Mucosa of stomach (tissue), 1 donor: Measurements from ENCODE around the gene DAZL.

ENCODE experiments used
- H3K27me3 ChIP-seq: one replicate; pipeline ENCODE4 v1.7.0; 2013; ENCODE audit warnings: mild to moderate bottlenecking, low read length; ENCODE audit not compliant: control insufficient read depth, insufficient read depth
- H3K36me3 ChIP-seq: one replicate; pipeline ENCODE4 v1.7.0; 2013; ENCODE audit warnings: low read length; ENCODE audit not compliant: control insufficient read depth, insufficient read depth
- H3K4me1 ChIP-seq: one replicate; pipeline ENCODE4 v1.7.0; 2013; ENCODE audit warnings: mild to moderate bottlenecking, low read length; ENCODE audit not compliant: control insufficient read depth, insufficient read depth
- H3K4me3 ChIP-seq: one replicate; pipeline ENCODE4 v1.7.0; 2013; ENCODE audit warnings: low read length
- H3K9ac ChIP-seq: one replicate; pipeline ENCODE4 v1.7.0; 2013; ENCODE audit warnings: mild to moderate bottlenecking, low read length, moderate library complexity
- H3K9me3 ChIP-seq: one replicate; pipeline ENCODE4 v1.7.0; 2013; ENCODE audit warnings: mild to moderate bottlenecking, low read length, moderate library complexity; ENCODE audit not compliant: control insufficient read depth
- donor health status: Pancreatic carcinoma.

The DAZL gene

GRCh38 chr3:16608816-16609215, 3.6 kb upstream of the DAZL start:
- Histone ChIP-seq H3K36me3 (no peaks in the 10 kb centered on the region), H3K4me3 (no peak overlapping the region), H3K9me3 (no peaks in the 10 kb centered on the region), H3K4me1 (no peaks in the 10 kb centered on the region), H3K9ac (no peak overlapping the region), H3K27me3 (no peaks in the 10 kb centered on the region)

- no peak overlapping the region for H3K4me3 ChIP-seq
These were observed 2.5 kb upstream of the DAZL start for GRCh38 chr3:16607718-16608117.

GRCh38 chr3:16606398-16606797, 1.2 kb upstream of the DAZL start:
- Histone ChIP-seq H3K4me1 (no peaks in the 10 kb centered on the region), H3K27me3 (no peaks in the 10 kb centered on the region), H3K9me3 (no peaks in the 10 kb centered on the region), H3K36me3 (no peaks in the 10 kb centered on the region), H3K9ac (no peak overlapping the region), H3K4me3 (no peak overlapping the region)

More at GRCh38 chr3:16607718-16608117, 2.5 kb upstream of the DAZL start:
- Histone ChIP-seq H3K9me3 (no peaks in the 10 kb centered on the region), H3K9ac (no peak overlapping the region), H3K4me1 (no peaks in the 10 kb centered on the region), H3K27me3 (no peaks in the 10 kb centered on the region), H3K36me3 (no peaks in the 10 kb centered on the region)

GRCh38 chr3:16605966-16606365, 743 bp upstream of the DAZL start:
- H3K4me3 ChIP-seq: no peak overlapping the region
- no peaks in the 10 kb centered on the region for H3K9me3 ChIP-seq
- no peak overlapping the region for H3K9ac ChIP-seq
- no peaks in the 10 kb centered on the region for H3K4me1 ChIP-seq
- no peaks in the 10 kb centered on the region for H3K36me3 ChIP-seq
- no peaks in the 10 kb centered on the region for H3K27me3 ChIP-seq

- H3K9ac ChIP-seq: no peak overlapping the region
- H3K4me1 ChIP-seq: no peaks in the 10 kb centered on the region
- H3K36me3 ChIP-seq: no peaks in the 10 kb centered on the region
- no peak overlapping the region for H3K4me3 ChIP-seq
- H3K9me3 ChIP-seq: no peaks in the 10 kb centered on the region
- no peaks in the 10 kb centered on the region for H3K27me3 ChIP-seq
These were observed 790 bp downstream of the DAZL start for GRCh38 chr3:16604433-16604832.

GRCh38 chr3:16601537-16602005, 3.7 kb downstream of the DAZL start:
- H3K4me3 ChIP-seq: no peak overlapping the region
- H3K36me3 ChIP-seq: no peaks in the 10 kb centered on the region
- no peaks in the 10 kb centered on the region for H3K4me1 ChIP-seq
- H3K9me3 ChIP-seq: no peaks in the 10 kb centered on the region
- no peaks in the 10 kb centered on the region for H3K27me3 ChIP-seq
- H3K9ac ChIP-seq: no peak overlapping the region

- Histone ChIP-seq H3K36me3 (no peaks in the 10 kb centered on the region), H3K9me3 (no peaks in the 10 kb centered on the region), H3K9ac (no peak overlapping the region), H3K4me1 (no peaks in the 10 kb centered on the region), H3K4me3 (no peak overlapping the region), H3K27me3 (no peaks in the 10 kb centered on the region)
These were observed 4.3 kb downstream of the DAZL start for GRCh38 chr3:16600780-16601536.

- Histone ChIP-seq H3K4me3 (no peak overlapping the region), H3K27me3 (no peaks in the 10 kb centered on the region), H3K36me3 (no peaks in the 10 kb centered on the region), H3K9ac (no peak overlapping the region), H3K4me1 (no peaks in the 10 kb centered on the region), H3K9me3 (no peaks in the 10 kb centered on the region)
These were observed 5.5 kb downstream of the DAZL start for GRCh38 chr3:16599694-16600093.

- H3K9me3 ChIP-seq: no peaks in the 10 kb centered on the region
- H3K4me1 ChIP-seq: no peaks in the 10 kb centered on the region
- H3K4me3 ChIP-seq: no peak overlapping the region
- no peak overlapping the region for H3K9ac ChIP-seq
- H3K36me3 ChIP-seq: no peaks in the 10 kb centered on the region
- H3K27me3 ChIP-seq: no peaks in the 10 kb centered on the region
These were observed 8.7 kb downstream of the DAZL start for GRCh38 chr3:16596352-16597032.

- Histone ChIP-seq H3K9me3 (no peaks in the 10 kb centered on the region), H3K4me1 (no peaks in the 10 kb centered on the region), H3K4me3 (no peak overlapping the region), H3K9ac (no peak overlapping the region), H3K36me3 (no peaks in the 10 kb centered on the region), H3K27me3 (no peaks in the 10 kb centered on the region)
These were observed 9.4 kb downstream of the DAZL start for GRCh38 chr3:16595778-16596177.

GRCh38 chr3:16589867-16590624, 15.2 kb downstream of the DAZL start:
- H3K9ac ChIP-seq: no peak overlapping the region
- H3K36me3 ChIP-seq: no peaks in the 10 kb centered on the region
- no peaks in the 10 kb centered on the region for H3K9me3 ChIP-seq
- H3K4me3 ChIP-seq: no peak overlapping the region
- H3K4me1 ChIP-seq: no peaks in the 10 kb centered on the region
- no peaks in the 10 kb centered on the region for H3K27me3 ChIP-seq

- Histone ChIP-seq H3K36me3 (no peaks in the 10 kb centered on the region), H3K9me3 (no peaks in the 10 kb centered on the region), H3K9ac (no peak overlapping the region), H3K4me1 (no peaks in the 10 kb centered on the region), H3K27me3 (no peaks in the 10 kb centered on the region), H3K4me3 (no peak overlapping the region)
These were observed 16.1 kb downstream of the DAZL start for GRCh38 chr3:16589120-16589519.
